Measurements from ENCODE around the gene LCK. TPM values are rescaled to one million over a fixed set of nuclear protein-coding genes. Genes with fewer than 3 reads are reported as not detected.

The LCK gene
- total RNA-seq, 4 donors from 2014 or later: 1.1 to 6.9 (median 2.0) TPM

- Histone ChIP-seq H3K27me3 (no peaks in the 10 kb centered on the region), H3K9me3 (no peaks in the 10 kb centered on the region), H3K27ac (no peak overlapping the region), H3K4me1 (no peaks in the 10 kb centered on the region), H3K4me3 (no peak overlapping the region), H3K36me3 (peaks cover 0 to 25% (median 19%) of the 10 kb centered on the region in 3 donors)
- DNase-seq (ENCODE audit: low spot score in 2 of 2): no peak
- no peak for TF ChIP-seq EP300 (IDR thresholded peaks at IDR 0.05)
- no peak for TF ChIP-seq POLR2A (IDR thresholded peaks at IDR 0.05)
- no peak for TF ChIP-seq CTCF (IDR thresholded peaks at IDR 0.05)
Observed at GRCh38 chr1:32299327-32299726, 48.3 kb downstream of the LCK start.

DNA sequence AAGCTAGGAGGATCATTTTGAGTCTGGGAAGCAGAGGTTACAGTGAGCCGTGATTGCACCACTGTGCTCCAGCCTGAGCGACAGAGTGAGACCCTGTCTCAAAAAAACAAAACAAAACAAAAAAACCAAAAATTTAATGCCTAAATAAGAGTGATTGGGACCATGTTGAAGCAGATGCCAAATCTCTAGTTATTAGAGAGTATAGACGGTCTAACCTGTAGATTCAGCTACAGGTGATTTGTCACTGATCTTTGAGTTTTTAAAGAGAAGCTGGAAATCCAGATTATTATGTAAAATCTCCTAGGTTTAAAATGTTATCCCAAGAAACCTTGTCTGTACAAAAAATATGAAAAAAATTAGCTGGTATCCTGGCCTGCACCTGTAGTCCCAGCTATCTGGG, 52.3 kb downstream of the LCK start:
- DNase-seq (ENCODE audit: low spot score in 2 of 2): no peak
- TF ChIP-seq POLR2A (IDR thresholded peaks at IDR 0.05): no peak
- no peak for TF ChIP-seq CTCF (IDR thresholded peaks at IDR 0.05)
- TF ChIP-seq EP300 (IDR thresholded peaks at IDR 0.05): no peak
- peaks cover 0 to 42% (median 25%) of the 10 kb centered on the region in 3 donors for H3K36me3 ChIP-seq
- WGBS, 2 donors: 95 to 96% methylated on average over 3 of the region's 3 CpGs
- no peak overlapping the region for H3K27ac ChIP-seq
- no peaks in the 10 kb centered on the region for H3K27me3 ChIP-seq
- H3K4me3 ChIP-seq: no peak overlapping the region
- no peaks in the 10 kb centered on the region for H3K4me1 ChIP-seq
- peaks cover 0 to 15% (median 2%) of the 10 kb centered on the region in 4 donors for H3K9me3 ChIP-seq

GRCh38 chr1:32303997-32304622, 53.0 kb downstream of the LCK start:
- DNase-seq (ENCODE audit: low spot score in 2 of 2): no peak
- H3K4me1 ChIP-seq: peaks cover 0 to 2% (median 0%) of the 10 kb centered on the region in 4 donors
- TF ChIP-seq EP300 (IDR thresholded peaks at IDR 0.05) (no peak), POLR2A (IDR thresholded peaks at IDR 0.05) (no peak), CTCF (IDR thresholded peaks at IDR 0.05) (no peak)
- no peak overlapping the region for H3K27ac ChIP-seq
- H3K36me3 ChIP-seq: peaks cover 0 to 42% (median 25%) of the 10 kb centered on the region in 3 donors
- peaks cover 0 to 15% (median 2%) of the 10 kb centered on the region in 4 donors for H3K9me3 ChIP-seq
- WGBS, 2 donors: 81 to 84% methylated on average over 3 of the region's 3 CpGs
- no peaks in the 10 kb centered on the region for H3K27me3 ChIP-seq
- H3K4me3 ChIP-seq: no peak overlapping the region

GRCh38 chr1:32305310-32305709, 54.2 kb downstream of the LCK start:
- Histone ChIP-seq H3K4me1 (peaks cover 0 to 4% (median 1%) of the 10 kb centered on the region in 4 donors), H3K27ac (no peak overlapping the region), H3K27me3 (no peaks in the 10 kb centered on the region), H3K36me3 (peaks cover 0 to 42% (median 25%) of the 10 kb centered on the region in 3 donors), H3K4me3 (no peak overlapping the region), H3K9me3 (peaks cover 0 to 15% (median 2%) of the 10 kb centered on the region in 4 donors)
- 95 to 100% methylated on average over 2 of the region's 2 CpGs for WGBS, 2 donors
- DNase-seq (ENCODE audit: low spot score in 2 of 2): no peak
- TF ChIP-seq POLR2A (IDR thresholded peaks at IDR 0.05) (no peak), EP300 (IDR thresholded peaks at IDR 0.05) (no peak), CTCF (IDR thresholded peaks at IDR 0.05) (no peak)

GRCh38 chr1:32307324-32307723, 56.3 kb downstream of the LCK start:
- no peaks in the 10 kb centered on the region for H3K27me3 ChIP-seq
- H3K4me1 ChIP-seq: peaks cover 0 to 16% (median 3%) of the 10 kb centered on the region in 4 donors
- H3K4me3 ChIP-seq: no peak overlapping the region
- TF ChIP-seq CTCF (IDR thresholded peaks at IDR 0.05) (no peak), POLR2A (IDR thresholded peaks at IDR 0.05) (no peak), EP300 (IDR thresholded peaks at IDR 0.05) (no peak)
- no peak overlapping the region for H3K27ac ChIP-seq
- peaks cover 0 to 40% (median 23%) of the 10 kb centered on the region in 3 donors for H3K36me3 ChIP-seq
- DNase-seq (ENCODE audit: low spot score in 2 of 2): no peak
- H3K9me3 ChIP-seq: peaks cover 0 to 15% (median 2%) of the 10 kb centered on the region in 4 donors
- 75 to 86% methylated on average over 2 of the region's 2 CpGs for WGBS, 2 donors
